ENCODE results near the gene CIZ1. TPM values are rescaled to one million over a fixed set of nuclear protein-coding genes. Genes with fewer than 3 reads are reported as not detected.

The CIZ1 gene
- total and polyA plus RNA-seq, 2 of the 13 experiments (the other 11 are each of a cell fraction or from before 2014, with no cell fraction given): 30.6 to 50.3 TPM

GRCh38 chr9:128116104-128117083 is 75.0 kb downstream of the CIZ1 start:
- no peak for ATAC-seq
- no peaks in the 10 kb centered on the region for H4K20me1 ChIP-seq (ENCODE audit: insufficient read depth, low read length)
- ChIA-PET POLR2A (interaction anchor here (0.7 to 4.8 kb wide), 4 partner anchors 9 to 18 kb away, joined by 3 to 40 read pairs (median 4); no protein-coding TSS in a partner anchor), CTCF (ENCODE audit: low intra/inter-chr PET ratio, low total read pairs) (interaction anchor here (1.0 to 1.8 kb wide), 3 partner anchors 17 to 28 kb away, joined by 4 to 5 read pairs (median 4); no protein-coding TSS in a partner anchor)
- H3K79me2 ChIP-seq (ENCODE audit: insufficient read depth, low read length): no peaks in the 10 kb centered on the region
- H3K4me1 ChIP-seq (ENCODE audit: insufficient read depth, low read length): peaks cover 61% of the 10 kb centered on the region
- H3K27me3 ChIP-seq (ENCODE audit: control insufficient read depth in 1 of 2, insufficient read depth in 2 of 2, low read length in 2 of 2): no peaks in the 10 kb centered on the region
- no peak for DNase-seq (ENCODE audit: low spot score)
- peak overlapping the region; percentile 88 for H3K27ac ChIP-seq (ENCODE audit: extremely low read length, insufficient read depth, low read length)
- no peak overlapping the region for H3K4me3 ChIP-seq (replicated peaks in 1 of 3; ENCODE audit: insufficient read depth in 1 of 3, low read depth in 2 of 3, low read length in 3 of 3)
- no peak overlapping the region; the same call in 1 of the 2 replicates for H3K9ac ChIP-seq (ENCODE audit: insufficient read depth, low read depth, low read length)
- no peak for FAIRE-seq
- WGBS (ENCODE audit: low lambda C conversion rate): 78% methylated on average over 14 of the region's 16 CpGs
- BruUV-seq (replicated peaks): no TSS peak
- H2AFZ ChIP-seq (ENCODE audit: low read length): no peak overlapping the region
- intact Hi-C loops (cut with micrococcal nuclease; ENCODE audit: unreplicated experiment): loop anchor here (1.0 to 10.0 kb wide), 2 partner anchors 11 to 172 kb away; partner anchors contain the start of gene PTGES2
- H3K36me3 ChIP-seq (replicated peaks in 1 of 2; ENCODE audit: control insufficient read depth in 1 of 2, insufficient read depth in 2 of 2, low read length in 2 of 2): peaks cover 0 to 9% of the 10 kb centered on the region in 2 experiments; a peak in 2 of 5 replicates
- H3K9me3 ChIP-seq (ENCODE audit: low read length): no peaks in the 10 kb centered on the region
- no peak overlapping the region for H3K4me2 ChIP-seq (ENCODE audit: low read depth, low read length)
- in situ Hi-C loops (cut with HindIII; ENCODE audit: extremely low pct_ligation_motif_present, low pct_unique_long_range_greater_than_20kb): no loop called here
- TF ChIP-seq MYC (CRISPR knock-in tag; IDR thresholded peaks at IDR 0.05; ENCODE audit: borderline replicate concordance) (no peak; the same call in 1 of the 2 replicates), SAFB2 (CRISPR knock-in tag; IDR thresholded peaks at IDR 0.05; ENCODE audit: borderline replicate concordance, low read depth) (no peak), SP5 (CRISPR knock-in tag; IDR thresholded peaks at IDR 0.05; ENCODE audit: borderline replicate concordance, low read depth) (no peak), ZFP36L2 (CRISPR knock-in tag; IDR thresholded peaks at IDR 0.05) (no peak), ZBTB38 (CRISPR knock-in tag; IDR thresholded peaks at IDR 0.05) (peak; percentile 88; the same call in 1 of the 2 replicates), HNF4A (CRISPR knock-in tag; IDR thresholded peaks at IDR 0.05) (no peak), ZNF230 (CRISPR knock-in tag; IDR thresholded peaks at IDR 0.05) (no peak), ZMYM3 (CRISPR knock-in tag; IDR thresholded peaks at IDR 0.05) (peak; percentile 85; the same call in 1 of the 2 replicates), ZMAT3 (CRISPR knock-in tag; conservative IDR thresholded peaks at IDR 0.05) (no peak), HNRNPL (IDR thresholded peaks at IDR 0.05; ENCODE audit: low read depth, low read length) (0 out of 2 replicates have a peak, but pooled peaks have one; percentile 42), ZMAT5 (CRISPR knock-in tag; IDR thresholded peaks at IDR 0.05; ENCODE audit: borderline replicate concordance, low read depth) (no peak), NR2F1 (CRISPR knock-in tag; IDR thresholded peaks at IDR 0.05) (no peak), RERE (CRISPR knock-in tag; IDR thresholded peaks at IDR 0.05; ENCODE audit: low read depth) (no peak), PHF21A (CRISPR knock-in tag; IDR thresholded peaks at IDR 0.05) (no peak), MTERF4 (CRISPR knock-in tag; IDR thresholded peaks at IDR 0.05) (0 out of 2 replicates have a peak, but pooled peaks have one; percentile 30), ZNF629 (CRISPR knock-in tag; conservative IDR thresholded peaks at IDR 0.05) (peak; percentile 42)

All from HepG2 (cell line).